Activated naive CD4-positive, alpha-beta T cell treated with anti-CD3 and anti-CD28 coated beads, Interleukin-2, amount 50 U/mL, for 16 hours (primary cell): ENCODE measurements around the gene RFXANK.
"Not testable (repeated sequence)": the region's sequence is repeated elsewhere in the genome, so short reads cannot be mapped to it uniquely, and the experiment has no call there.

Experiments used
- DNase-seq: peaks from one replicate; pipeline ENCODE4 v3.0.0-alpha.2; 2020

The RFXANK gene

DNA sequence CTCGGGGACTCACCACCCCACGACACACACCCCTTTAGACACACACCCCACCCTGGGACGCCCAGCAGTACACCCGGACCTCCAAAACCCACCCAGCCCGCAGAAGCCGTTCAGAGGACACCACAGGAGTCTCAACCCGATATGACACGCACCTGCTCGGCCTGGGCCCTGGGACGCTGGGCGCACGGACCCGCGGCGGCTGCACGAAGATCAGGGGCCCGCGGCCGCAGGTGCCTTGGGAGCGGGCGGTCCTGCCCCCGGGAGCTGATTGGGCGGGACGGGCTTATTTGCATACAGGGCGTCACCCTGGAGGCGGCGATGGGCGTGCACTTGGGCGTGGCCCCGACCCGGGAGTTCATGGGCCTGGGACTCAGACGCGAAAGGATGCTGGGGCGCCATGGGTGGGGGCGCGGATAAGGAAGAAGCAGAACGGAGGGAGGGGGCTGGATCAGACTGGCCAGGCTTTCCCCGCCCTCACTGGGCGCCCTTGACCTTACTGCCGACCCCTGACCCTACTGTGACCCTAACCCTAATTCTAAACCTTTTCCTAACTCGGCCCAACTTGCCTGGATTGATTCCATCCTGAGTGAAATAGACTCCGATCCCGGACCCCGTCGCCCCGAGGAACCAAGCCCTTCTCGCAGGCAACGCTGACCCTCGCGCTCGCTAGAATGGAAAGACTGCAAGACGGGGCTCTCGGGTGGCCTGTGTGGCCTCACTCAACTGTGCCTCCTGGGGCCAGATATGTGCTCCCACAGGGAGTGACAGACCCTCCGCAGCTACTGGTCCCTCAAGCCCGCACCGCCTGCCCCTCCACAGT is 21.8 kb upstream of the RFXANK start, which contains the start of gene MEF2B:
Gene MEF2B, minus strand, starts transcription at position 211 of the 820 bp plus-strand sequence. CDS start 19,528 bp downstream, outside the sequence.
- DNase-seq, result peak; percentile 80

DNA sequence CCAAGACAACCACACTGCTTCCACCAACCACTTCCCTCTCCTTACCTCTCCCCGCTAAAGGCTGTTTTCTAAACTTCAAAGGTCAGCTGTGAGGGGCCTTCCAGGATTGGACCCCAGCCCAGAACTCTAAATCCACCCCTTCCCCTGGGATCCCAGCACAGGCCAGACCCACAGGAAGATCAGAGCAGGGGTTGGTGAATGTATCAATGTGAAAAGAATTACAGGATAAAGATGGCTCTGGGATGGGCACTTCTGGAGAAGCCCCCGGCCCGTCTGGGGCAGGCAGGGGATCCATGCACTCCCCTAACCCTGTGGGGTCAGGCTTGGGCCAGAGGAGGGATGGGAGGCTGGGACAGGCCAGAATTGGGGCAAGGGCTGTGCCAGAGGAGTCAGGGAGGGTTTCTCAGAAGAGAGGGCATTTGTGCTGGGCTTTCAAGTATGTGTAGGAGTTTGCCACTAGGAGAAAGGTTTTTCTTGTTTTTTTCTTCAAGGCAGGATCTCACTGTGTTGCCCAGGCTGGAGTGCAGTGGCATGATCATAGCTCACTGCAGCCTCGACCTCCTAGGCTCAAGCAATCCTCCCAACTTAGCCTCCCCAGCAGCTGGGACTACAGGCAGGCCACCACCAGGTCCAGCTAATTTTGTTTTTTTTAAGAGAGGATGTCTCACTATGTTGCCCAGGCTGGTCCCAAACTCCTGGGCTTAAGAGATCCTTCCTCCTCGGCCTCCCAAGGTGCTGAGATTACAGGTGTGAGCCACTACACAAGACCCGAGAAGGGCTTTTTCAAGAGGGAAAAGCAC is 21.0 kb upstream of the RFXANK start:
- no peak for DNase-seq

GRCh38 chr19:19171821-19172532 is 20.1 kb upstream of the RFXANK start:
- no peak for DNase-seq

DNA sequence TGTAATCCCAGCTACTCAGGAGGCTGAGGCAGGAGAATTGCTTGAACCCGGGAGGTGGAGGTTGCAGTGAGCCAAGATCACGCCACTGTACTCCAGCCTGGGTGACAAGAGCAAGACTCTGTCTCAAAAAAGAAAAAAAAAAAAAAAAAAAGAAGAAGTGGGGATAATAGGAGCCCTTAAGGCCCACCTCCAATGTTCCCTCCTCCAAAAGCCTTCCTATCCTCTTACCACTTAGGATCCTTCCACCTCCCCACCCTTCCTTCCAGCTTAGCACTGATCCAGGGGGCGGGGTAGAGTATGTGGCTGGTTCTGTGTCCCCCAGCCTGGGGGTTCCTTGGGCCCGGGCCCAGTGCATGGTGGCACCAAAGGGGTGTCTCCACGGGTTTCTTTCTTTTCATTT is 18.8 kb upstream of the RFXANK start:
- DNase-seq, result not testable (repeated sequence)

DNA sequence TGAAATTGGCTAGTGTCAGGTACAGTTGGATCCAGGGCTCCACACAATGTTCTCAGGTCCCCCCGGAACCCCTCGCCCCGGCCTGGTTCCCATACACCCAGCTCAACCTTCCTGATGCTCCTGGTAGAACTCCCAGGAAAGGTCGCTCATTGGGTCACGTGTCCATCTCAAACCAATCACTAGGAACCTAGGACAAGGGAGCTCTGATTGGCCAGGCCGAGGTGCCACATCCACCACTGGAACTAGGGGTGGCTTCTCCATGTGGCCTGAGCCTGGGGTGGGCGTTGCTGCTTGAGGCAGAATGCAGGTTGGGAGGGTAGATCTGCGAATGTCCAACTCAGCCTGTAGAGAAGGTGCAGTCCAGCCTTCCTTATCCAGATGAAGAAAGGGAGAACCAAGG is 15.1 kb upstream of the RFXANK start:
- no peak for DNase-seq

- DNase-seq, result no peak
These were observed 12.3 kb upstream of the RFXANK start for GRCh38 chr19:19179548-19180441.

GRCh38 chr19:19181488-19181998 is 10.5 kb upstream of the RFXANK start:
- no peak for DNase-seq

DNA sequence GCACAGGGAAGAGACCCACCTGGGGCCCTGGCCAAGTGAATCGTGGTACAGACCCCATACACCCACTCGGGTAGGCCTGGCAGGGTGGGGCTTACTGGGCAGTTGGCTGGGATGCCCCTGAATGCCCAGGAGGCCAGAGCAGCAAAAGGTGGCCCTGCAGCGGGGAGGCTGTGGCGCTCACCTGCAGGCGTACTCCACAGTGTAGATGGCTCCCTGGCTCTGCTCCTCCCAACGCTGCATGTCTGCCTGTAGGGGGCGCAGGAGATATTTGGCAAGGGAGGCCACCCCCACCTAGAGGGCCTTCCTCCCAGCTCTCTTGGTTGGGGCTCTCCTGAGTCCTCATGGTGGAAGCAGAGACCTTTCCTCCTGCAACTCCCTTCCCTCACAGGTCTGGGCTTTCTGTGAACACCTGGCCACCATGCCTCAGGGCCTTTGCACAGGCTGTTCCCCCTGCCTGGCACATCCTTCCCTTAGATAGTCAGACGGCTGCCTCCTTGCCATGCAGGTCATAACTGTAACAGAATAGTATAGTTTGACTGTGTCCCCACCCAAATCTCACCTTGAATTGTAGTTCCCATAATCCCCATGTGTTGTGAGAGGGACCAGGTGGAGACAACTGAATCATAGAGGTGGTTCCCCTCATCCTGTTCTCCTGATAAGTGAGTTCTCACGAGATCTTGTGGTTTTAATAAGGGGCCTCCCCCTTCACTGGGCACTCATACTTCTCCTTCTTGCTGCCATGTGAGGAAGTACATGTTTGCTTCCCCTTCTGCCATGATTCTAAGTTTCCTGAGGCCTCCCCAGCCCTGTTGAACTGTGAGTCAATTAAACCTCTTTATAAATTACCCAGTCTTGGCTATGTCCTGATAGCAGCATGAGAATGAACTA is 6.0 kb upstream of the RFXANK start:
- peak; percentile 68 for DNase-seq

DNA sequence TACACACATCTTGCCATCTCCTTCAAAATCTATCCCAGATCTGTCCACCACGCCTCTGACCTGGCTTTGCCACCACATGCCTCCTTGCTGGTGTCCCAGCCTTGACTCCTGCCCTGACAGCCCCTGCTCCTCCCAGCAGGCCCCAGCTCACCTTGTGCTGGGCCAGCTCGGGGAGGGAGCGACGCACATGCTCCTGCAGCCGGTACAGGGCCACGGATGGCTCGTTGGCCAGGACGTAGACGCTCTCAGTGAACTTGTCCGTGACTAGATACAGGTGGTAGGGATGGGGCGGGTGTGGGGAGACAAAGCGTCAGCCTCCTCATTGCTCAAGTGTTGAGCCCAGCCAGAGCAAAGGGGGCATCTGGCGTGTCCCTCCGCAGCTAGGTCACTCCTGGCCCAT is 5.3 kb upstream of the RFXANK start:
- no peak for DNase-seq

GRCh38 chr19:19191768-19192077 is 335 bp upstream of the RFXANK start:
- DNase-seq, result no peak

GRCh38 chr19:19192910-19193423 is 909 bp downstream of the RFXANK start:
- no peak for DNase-seq

DNA sequence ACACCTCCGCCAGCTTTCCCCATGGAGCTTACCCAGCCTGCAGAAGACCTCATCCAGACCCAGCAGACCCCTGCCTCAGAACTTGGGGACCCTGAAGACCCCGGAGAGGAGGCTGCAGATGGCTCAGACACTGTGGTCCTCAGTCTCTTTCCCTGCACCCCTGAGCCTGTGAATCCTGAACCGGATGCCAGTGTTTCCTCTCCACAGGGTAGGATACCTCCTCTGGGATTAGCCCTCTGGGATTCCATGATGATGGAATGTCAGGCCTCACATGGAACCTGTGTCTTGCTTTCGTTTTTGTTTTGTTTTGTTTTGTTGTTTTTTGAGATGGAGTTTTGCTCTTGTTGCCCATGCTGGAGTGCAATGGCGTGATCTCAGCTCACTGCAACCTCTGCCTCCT is 1.9 kb downstream of the RFXANK start:
- no peak for DNase-seq

DNA sequence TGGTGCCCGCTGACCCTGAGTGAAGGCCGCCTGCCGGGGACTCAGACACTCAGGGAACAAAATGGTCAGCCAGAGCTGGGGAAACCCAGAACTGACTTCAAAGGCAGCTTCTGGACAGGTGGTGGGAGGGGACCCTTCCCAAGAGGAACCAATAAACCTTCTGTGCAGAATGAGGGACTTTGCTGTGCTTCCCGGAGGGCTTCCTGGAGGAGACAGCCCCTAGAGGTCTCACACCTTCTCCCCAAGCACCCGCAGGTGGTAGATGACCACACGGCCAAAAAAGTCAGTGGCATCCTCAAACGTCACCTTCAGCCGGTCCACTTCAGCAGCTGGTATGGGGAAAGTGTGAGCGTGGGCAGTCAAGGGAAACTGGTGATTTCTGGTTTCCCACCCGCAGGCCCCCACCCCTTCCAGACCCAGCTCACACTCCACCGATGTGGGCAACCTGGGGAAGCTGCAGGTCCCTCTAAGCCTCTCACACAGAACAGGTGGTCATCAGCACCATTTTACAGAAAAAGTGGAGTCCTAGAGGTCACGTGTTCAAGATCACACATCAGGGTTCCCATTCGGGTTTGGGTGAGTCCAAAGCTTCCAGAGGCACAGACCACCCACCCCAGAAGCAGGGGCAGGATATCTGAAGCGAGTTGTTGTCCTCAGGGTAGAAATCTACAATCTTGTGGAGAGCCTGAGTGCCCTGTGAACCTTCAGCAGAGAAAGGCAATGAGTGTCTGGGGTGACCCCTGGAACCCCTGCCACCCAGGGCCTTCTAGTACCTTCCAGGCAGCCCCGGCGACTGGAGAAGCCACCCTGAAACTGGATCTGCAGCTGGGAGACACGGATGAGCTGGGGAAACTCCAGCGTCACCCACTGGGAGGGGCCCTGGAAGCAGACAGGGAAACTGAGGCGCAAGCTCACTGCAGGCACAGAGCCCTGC is 9.9 kb downstream of the RFXANK start:
- DNase-seq, result no peak

- no peak for DNase-seq
These were observed 10.6 kb downstream of the RFXANK start for GRCh38 chr19:19202707-19203011.

DNA sequence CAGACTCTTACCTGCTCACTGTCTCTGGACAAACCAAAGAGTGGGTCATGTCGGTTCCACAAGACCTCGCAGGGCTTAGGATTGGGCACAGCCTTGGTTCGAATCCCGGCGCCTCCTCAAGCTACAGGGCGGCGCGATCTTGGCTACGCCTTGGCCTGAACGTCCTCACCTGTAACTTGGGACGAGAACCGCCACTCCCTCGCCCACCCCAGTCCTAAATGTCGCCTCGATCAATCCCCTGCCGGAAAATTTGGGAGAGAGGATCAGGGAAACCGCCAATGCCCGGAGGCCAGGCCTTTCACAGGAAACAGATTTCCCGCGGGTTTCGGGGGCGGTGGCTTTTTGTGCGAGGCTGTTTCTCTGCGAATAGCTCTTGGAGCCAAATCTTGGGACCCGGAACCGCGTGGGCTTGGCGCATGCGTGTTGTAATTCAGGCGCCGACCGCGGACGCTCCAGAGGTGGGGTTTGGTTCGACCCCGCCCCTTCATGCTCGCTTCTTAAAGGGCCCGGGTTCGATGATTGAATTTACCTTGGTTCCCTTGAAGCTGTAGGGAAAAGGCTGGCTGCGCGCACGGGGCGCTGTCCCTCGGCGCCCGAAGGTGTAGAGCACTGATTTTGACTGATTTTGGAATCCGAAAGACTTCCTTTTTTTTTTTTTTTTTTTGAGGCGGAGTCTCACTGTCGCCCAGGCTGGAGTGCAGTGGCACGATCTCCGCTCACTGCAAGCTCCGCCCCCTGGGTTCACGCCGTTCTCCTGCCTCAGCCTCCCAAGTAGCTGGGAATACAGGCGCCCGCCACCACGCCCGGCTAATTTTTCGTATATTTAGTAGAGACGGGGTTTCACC is 11.2 kb downstream of the RFXANK start, which contains the start of gene NR2C2AP:
Gene NR2C2AP, minus strand, starts transcription at position 403 of the 845 bp plus-strand sequence. Its CDS starts 354 bp downstream, at position 49.
- DNase-seq, result peak; percentile 94

DNA sequence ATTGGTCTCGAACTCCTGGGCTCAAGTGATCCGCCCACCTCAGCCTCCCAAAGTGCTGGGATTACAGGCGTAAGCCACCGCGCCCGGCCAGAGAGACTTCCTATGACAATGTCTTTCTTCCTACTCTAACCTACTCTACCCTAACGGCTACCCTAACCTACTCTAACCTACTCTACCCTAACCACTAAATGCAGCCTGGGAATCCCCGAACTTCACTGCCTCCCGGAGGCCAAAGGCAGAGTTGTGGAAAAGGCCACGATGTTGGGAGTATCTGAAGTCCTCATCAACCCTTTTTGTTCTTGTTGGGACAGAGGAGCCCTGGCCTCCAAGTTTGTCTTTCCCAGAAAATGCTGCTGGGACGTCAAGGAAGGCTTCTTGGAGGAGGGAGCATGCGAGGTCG is 12.1 kb downstream of the RFXANK start:
- no peak for DNase-seq

- no peak for DNase-seq
These were observed 13.7 kb downstream of the RFXANK start for GRCh38 chr19:19205416-19206410.

GRCh38 chr19:19206938-19207337 is 14.9 kb downstream of the RFXANK start:
- DNase-seq, result no peak
